Neural cell (in vitro differentiated cells): Measurements from ENCODE around the gene IL17B. TPM values are rescaled to one million over a fixed set of nuclear protein-coding genes. Genes with fewer than 3 reads are reported as not detected.
A peak's percentile ranks its signal among the peaks of the same experiment; 100 is the strongest.

Experiments
- H2AFZ ChIP-seq: fragments of 200-600, 300-800 bp; sonication (generic), shearing (Covaris generic); 2 replicates; pipeline ENCODE4 v1.6.0; 2014; ENCODE audit warnings: low read depth, mild to moderate bottlenecking, antibody characterized with exemption, low read length, moderate library complexity
- H3F3A ChIP-seq: fragments of 200-600 bp; shearing (Covaris generic); 2 replicates; pipeline ENCODE4 v1.6.1; 2016; ENCODE audit warnings: mild to moderate bottlenecking, moderate library complexity, mixed read lengths, antibody characterized with exemption, low read length; ENCODE audit not compliant: insufficient read depth, poor library complexity, severe bottlenecking
- H3K27ac ChIP-seq: fragments of 200-600, 300-800 bp; sonication (generic), shearing (Covaris generic); 2 replicates; pipeline ENCODE4 v1.5.1; 2014; ENCODE audit warnings: mild to moderate bottlenecking, low read length, moderate library complexity
- H3K27me3 ChIP-seq: fragments of 300-800, 200-600 bp; sonication (generic), shearing (Covaris generic); 2 replicates; pipeline ENCODE4 v1.6.0; 2014; ENCODE audit warnings: mild to moderate bottlenecking, low read depth, low read length, moderate library complexity; ENCODE audit not compliant: insufficient read depth
- H3K36me3 ChIP-seq: fragments of 300-800, 200-600 bp; sonication (generic), shearing (Covaris generic); 2 replicates; pipeline ENCODE4 v1.5.1; 2014; ENCODE audit warnings: mild to moderate bottlenecking, antibody characterized with exemption, low read length, moderate library complexity; ENCODE audit not compliant: insufficient read depth
- H3K4me2 ChIP-seq: fragments of 300-800, 200-600 bp; sonication (generic), shearing (Covaris generic); 2 replicates; pipeline ENCODE4 v1.6.0; 2014; ENCODE audit warnings: mild to moderate bottlenecking, low read length
- H3K4me3 ChIP-seq: fragments of 300-800, 200-600 bp; sonication (generic), shearing (Covaris generic); 2 replicates; pipeline ENCODE4 v1.5.1; 2014; ENCODE audit warnings: mild to moderate bottlenecking, low read length, moderate library complexity
- H3K79me2 ChIP-seq: fragments of 200-600 bp; shearing (Covaris generic); replicated peaks from 2 replicates; pipeline ENCODE4 v1.6.0; 2014; ENCODE audit warnings: mild to moderate bottlenecking, low read length, moderate library complexity; ENCODE audit not compliant: insufficient read depth
- H3K9ac ChIP-seq: fragments of 300-800, 200-600 bp; sonication (generic), shearing (Covaris generic); 2 replicates; pipeline ENCODE4 v1.6.1; 2016; ENCODE audit warnings: mild to moderate bottlenecking, low read length, mixed read lengths
- H3K9me2 ChIP-seq: fragments of 200-600 bp; shearing (Covaris generic); 2 replicates; pipeline ENCODE4 v1.6.1; 2016; ENCODE audit warnings: mild to moderate bottlenecking, low read length, mixed read lengths; ENCODE audit not compliant: insufficient read depth
- H3K9me3 ChIP-seq: fragments of 200-600, 300-800 bp; sonication (generic), shearing (Covaris generic); 2 replicates; pipeline ENCODE4 v1.6.1; 2016; ENCODE audit warnings: mild to moderate bottlenecking, mixed run types, low read length, moderate library complexity, mixed read lengths
- H4K20me1 ChIP-seq: fragments of 200-600 bp; shearing (Covaris generic); 2 replicates; pipeline ENCODE4 v1.6.1; 2016; ENCODE audit warnings: mild to moderate bottlenecking, mixed run types; ENCODE audit not compliant: insufficient read depth
- EP300 ChIP-seq: fragments of 450-650 bp; conservative IDR thresholded peaks from 2 replicates; pipeline ENCODE4 v1.6.1; 2014; ENCODE audit warnings: antibody characterized with exemption, mild to moderate bottlenecking, moderate library complexity; ENCODE audit not compliant: poor library complexity, severe bottlenecking
- EZH2 ChIP-seq: fragments of 200-600, 300-800 bp; shearing (Covaris generic), sonication (generic); IDR thresholded peaks from 2 replicates; pipeline ENCODE4 v1.6.1; 2014; ENCODE audit warnings: antibody characterized with exemption, low read length, borderline replicate concordance, mild to moderate bottlenecking; ENCODE audit not compliant: insufficient read depth, poor library complexity, severe bottlenecking
- MXI1 ChIP-seq: fragments of 450-650 bp; conservative IDR thresholded peaks from 2 replicates; pipeline ENCODE4 v1.6.1; 2014; ENCODE audit warnings: antibody characterized with exemption, mild to moderate bottlenecking; ENCODE audit not compliant: poor library complexity, severe bottlenecking
- POLR2AphosphoS5 ChIP-seq: IDR thresholded peaks from 2 replicates; pipeline ENCODE4 v1.6.1; 2012
- RAD21 ChIP-seq: fragments of 450-650 bp; conservative IDR thresholded peaks from 2 replicates; pipeline ENCODE4 v1.6.1; 2014; ENCODE audit warnings: antibody characterized with exemption, mild to moderate bottlenecking, moderate library complexity
- SMC3 ChIP-seq: fragments of 450-650 bp; conservative IDR thresholded peaks from 2 replicates; pipeline ENCODE4 v1.6.1; 2014; ENCODE audit warnings: antibody characterized with exemption, mild to moderate bottlenecking, moderate library complexity; ENCODE audit not compliant: poor library complexity
- TAF1 ChIP-seq: IDR thresholded peaks from 2 replicates; pipeline ENCODE4 v1.6.1; 2012; ENCODE audit warnings: low read depth
- polyA plus RNA-seq: library from polyadenylated mRNA; depleted of rRNA; stranded (reverse); fragments of >200 nt; gene quantifications from 2 replicates; pipeline ENCODE4 v1.2.3, GENCODE V29; 2014
- TF ChIP-seq, protein P1 (sequence below): IDR thresholded peaks from 2 replicates; pipeline ENCODE4 v1.6.1; 2012; ENCODE audit warnings: borderline replicate concordance
- TF ChIP-seq, protein P2 (sequence below): fragments of 450-650 bp; IDR thresholded peaks from 2 replicates; pipeline ENCODE4 v1.5.1; 2014; ENCODE audit warnings: antibody characterized with exemption, mild to moderate bottlenecking, moderate library complexity; ENCODE audit not compliant: poor library complexity, severe bottlenecking

The IL17B gene
- polyA plus RNA-seq, 1 donor from 2014 or later: not detected

DNA sequence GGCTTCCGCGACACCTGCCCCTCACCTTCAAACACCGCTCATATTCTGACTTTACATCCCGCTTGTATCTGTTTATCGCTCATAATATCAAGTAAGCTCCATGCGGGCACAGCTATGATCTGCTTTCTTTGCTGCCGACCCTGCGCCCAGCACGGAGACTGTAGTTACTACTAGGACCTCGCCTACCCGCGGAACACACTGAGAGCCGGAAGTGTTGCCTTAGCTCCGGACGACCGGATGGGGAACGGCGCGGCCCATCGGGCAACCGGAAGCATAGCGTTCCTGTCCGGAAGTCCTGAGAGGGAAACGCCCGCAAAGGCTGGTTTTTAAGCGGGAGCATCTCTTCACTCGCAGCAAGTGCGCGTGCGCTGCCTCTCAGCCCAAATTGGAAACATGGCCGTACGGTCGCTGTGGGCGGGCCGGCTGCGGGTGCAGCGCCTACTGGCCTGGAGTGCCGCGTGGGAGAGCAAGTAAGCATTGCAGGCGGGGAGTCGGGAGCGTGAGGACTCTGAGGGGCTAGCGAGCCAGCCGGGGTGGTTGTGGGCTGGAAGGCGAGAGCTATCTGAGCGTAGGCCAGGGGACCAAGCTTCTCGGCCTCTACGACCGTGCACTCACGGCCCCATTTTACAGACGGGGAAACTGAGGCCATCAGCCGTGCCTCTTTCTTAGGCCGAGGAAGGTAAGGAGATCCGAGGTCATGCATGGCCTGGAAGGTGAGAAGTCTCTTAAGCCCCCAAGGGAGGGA lies 33.8 kb downstream of the IL17B start, which contains the start of gene GRPEL2:
Gene GRPEL2 (plus strand): TSS at position 353 of the 745 bp plus-strand sequence. CDS start 41 bp downstream, at position 394.
- Histone ChIP-seq H3K36me3 (no peaks in the 10 kb centered on the region), H3K9me2 (no peaks in the 10 kb centered on the region), H3K4me3 (peak within 1 kb of the TSS; percentile 80), H3K9ac (peak within 1 kb of the TSS; percentile 71), H3K27me3 (no peaks in the 10 kb centered on the region), H3F3A (no peaks in the 10 kb centered on the region), H3K79me2 (peaks cover 10% of the 10 kb centered on the region), H3K4me2 (peak within 1 kb of the TSS; percentile 71), H4K20me1 (no peaks in the 10 kb centered on the region), H3K9me3 (no peaks in the 10 kb centered on the region), H3K27ac (peak within 1 kb of the TSS; percentile 86), H2AFZ (peak within 1 kb of the TSS; percentile 86)
- TF ChIP-seq, protein P1, sequence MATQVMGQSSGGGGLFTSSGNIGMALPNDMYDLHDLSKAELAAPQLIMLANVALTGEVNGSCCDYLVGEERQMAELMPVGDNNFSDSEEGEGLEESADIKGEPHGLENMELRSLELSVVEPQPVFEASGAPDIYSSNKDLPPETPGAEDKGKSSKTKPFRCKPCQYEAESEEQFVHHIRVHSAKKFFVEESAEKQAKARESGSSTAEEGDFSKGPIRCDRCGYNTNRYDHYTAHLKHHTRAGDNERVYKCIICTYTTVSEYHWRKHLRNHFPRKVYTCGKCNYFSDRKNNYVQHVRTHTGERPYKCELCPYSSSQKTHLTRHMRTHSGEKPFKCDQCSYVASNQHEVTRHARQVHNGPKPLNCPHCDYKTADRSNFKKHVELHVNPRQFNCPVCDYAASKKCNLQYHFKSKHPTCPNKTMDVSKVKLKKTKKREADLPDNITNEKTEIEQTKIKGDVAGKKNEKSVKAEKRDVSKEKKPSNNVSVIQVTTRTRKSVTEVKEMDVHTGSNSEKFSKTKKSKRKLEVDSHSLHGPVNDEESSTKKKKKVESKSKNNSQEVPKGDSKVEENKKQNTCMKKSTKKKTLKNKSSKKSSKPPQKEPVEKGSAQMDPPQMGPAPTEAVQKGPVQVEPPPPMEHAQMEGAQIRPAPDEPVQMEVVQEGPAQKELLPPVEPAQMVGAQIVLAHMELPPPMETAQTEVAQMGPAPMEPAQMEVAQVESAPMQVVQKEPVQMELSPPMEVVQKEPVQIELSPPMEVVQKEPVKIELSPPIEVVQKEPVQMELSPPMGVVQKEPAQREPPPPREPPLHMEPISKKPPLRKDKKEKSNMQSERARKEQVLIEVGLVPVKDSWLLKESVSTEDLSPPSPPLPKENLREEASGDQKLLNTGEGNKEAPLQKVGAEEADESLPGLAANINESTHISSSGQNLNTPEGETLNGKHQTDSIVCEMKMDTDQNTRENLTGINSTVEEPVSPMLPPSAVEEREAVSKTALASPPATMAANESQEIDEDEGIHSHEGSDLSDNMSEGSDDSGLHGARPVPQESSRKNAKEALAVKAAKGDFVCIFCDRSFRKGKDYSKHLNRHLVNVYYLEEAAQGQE: peak; percentile 45
- TF ChIP-seq POLR2AphosphoS5 (peak; percentile 90), TAF1 (peak; percentile 71), MXI1 (peak; percentile 92), EP300 (peak; percentile 42)
- TF ChIP-seq, protein P2, sequence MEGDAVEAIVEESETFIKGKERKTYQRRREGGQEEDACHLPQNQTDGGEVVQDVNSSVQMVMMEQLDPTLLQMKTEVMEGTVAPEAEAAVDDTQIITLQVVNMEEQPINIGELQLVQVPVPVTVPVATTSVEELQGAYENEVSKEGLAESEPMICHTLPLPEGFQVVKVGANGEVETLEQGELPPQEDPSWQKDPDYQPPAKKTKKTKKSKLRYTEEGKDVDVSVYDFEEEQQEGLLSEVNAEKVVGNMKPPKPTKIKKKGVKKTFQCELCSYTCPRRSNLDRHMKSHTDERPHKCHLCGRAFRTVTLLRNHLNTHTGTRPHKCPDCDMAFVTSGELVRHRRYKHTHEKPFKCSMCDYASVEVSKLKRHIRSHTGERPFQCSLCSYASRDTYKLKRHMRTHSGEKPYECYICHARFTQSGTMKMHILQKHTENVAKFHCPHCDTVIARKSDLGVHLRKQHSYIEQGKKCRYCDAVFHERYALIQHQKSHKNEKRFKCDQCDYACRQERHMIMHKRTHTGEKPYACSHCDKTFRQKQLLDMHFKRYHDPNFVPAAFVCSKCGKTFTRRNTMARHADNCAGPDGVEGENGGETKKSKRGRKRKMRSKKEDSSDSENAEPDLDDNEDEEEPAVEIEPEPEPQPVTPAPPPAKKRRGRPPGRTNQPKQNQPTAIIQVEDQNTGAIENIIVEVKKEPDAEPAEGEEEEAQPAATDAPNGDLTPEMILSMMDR: no peak

DNA sequence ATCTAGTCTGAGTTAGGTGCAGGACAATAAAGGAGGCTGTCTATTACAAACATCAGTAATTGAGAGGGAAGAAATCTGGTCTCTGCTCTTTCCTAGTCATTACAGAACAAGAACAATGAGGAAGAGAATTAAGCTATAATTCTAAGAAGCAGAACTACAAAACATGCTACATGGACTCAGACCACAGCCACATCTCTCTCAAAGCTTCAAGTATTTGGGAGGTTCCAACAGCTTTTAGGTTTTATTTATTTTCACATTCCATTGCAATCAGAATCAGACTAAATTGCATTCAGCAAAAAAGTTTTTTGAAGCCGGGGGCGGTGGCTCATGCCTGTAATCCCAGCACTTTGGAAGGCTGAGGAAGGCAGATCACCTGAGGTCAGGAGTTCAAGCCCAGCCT lies 34.9 kb downstream of the IL17B start:
- H3K9ac ChIP-seq: peak overlapping the region; percentile 71
- H3K4me3 ChIP-seq: peak overlapping the region; percentile 80
- H4K20me1 ChIP-seq: no peaks in the 10 kb centered on the region
- no peaks in the 10 kb centered on the region for H3K9me2 ChIP-seq
- H3K27ac ChIP-seq: peak overlapping the region; percentile 86
- H3K27me3 ChIP-seq: no peaks in the 10 kb centered on the region
- no peak overlapping the region for H3K4me2 ChIP-seq
- no peaks in the 10 kb centered on the region for H3K9me3 ChIP-seq
- peaks cover 10% of the 10 kb centered on the region for H3K79me2 ChIP-seq
- no peaks in the 10 kb centered on the region for H3F3A ChIP-seq
- no peaks in the 10 kb centered on the region for H3K36me3 ChIP-seq
- no peak overlapping the region for H2AFZ ChIP-seq
- TF ChIP-seq RAD21 (no peak), EZH2 (no peak), SMC3 (no peak), POLR2AphosphoS5 (no peak), MXI1 (no peak), TAF1 (no peak), EP300 (no peak)
- TF ChIP-seq, protein P2: no peak
- TF ChIP-seq, protein P1: no peak
